ENCODE measurements around the gene RILPL2. TPM values are rescaled to one million over a fixed set of nuclear protein-coding genes. Genes with fewer than 3 reads are reported as not detected.

Gene RILPL2
- total and polyA plus RNA-seq, 2 of the 13 experiments (the other 11 are each of a cell fraction or from before 2014, with no cell fraction given): 2.7 to 8.1 TPM

GRCh38 chr12:123457980-123458779, 21.7 kb upstream of the RILPL2 start, which contains the start of gene SNRNP35 (continued):
- TF ChIP-seq GATA4 (IDR thresholded peaks at IDR 0.05; ENCODE audit: borderline replicate concordance, low read depth) (peak; percentile 43; the same call in 1 of the 2 replicates), LCORL (IDR thresholded peaks at IDR 0.05) (no peak), LCORL (CRISPR knock-in tag; IDR thresholded peaks at IDR 0.05) (peak; percentile 88), HMG20B (CRISPR knock-in tag; conservative IDR thresholded peaks at IDR 0.05) (peak; percentile 56; the same call in 1 of the 2 replicates), ZGPAT (CRISPR knock-in tag; IDR thresholded peaks at IDR 0.05) (peak; percentile 75), XBP1 (CRISPR knock-in tag; IDR thresholded peaks at IDR 0.05) (no peak), MAFK (conservative IDR thresholded peaks at IDR 0.05 in 1 of 2, IDR thresholded peaks at IDR 0.05 in 1 of 2; ENCODE audit: low read length in 2 of 2) (no peak), ZNF496 (CRISPR knock-in tag; IDR thresholded peaks at IDR 0.05; ENCODE audit: insufficient replicate concordance) (no peak), ZKSCAN1 (IDR thresholded peaks at IDR 0.05; ENCODE audit: low read length) (no peak), GPN1 (CRISPR knock-in tag; IDR thresholded peaks at IDR 0.05; ENCODE audit: borderline replicate concordance) (0 out of 2 replicates have a peak, but pooled peaks have one; percentile 75), ZC3H4 (CRISPR knock-in tag; IDR thresholded peaks at IDR 0.05; ENCODE audit: borderline replicate concordance) (no peak), RFX5 (IDR thresholded peaks at IDR 0.05; ENCODE audit: low read depth, low read length) (no peak), ZNF800 (CRISPR knock-in tag; IDR thresholded peaks at IDR 0.05) (0 out of 2 replicates have a peak, but pooled peaks have one; percentile 29), DR1 (CRISPR knock-in tag; IDR thresholded peaks at IDR 0.05) (peak; percentile 60; the same call in 1 of the 2 replicates), ZNF530 (CRISPR knock-in tag; IDR thresholded peaks at IDR 0.05; ENCODE audit: low read depth) (no peak), KAT2B (IDR thresholded peaks at IDR 0.05; ENCODE audit: borderline replicate concordance, low read depth, low read length) (no peak), SRF (IDR thresholded peaks at IDR 0.05; ENCODE audit: low read depth, low read length) (no peak), ZNF253 (CRISPR knock-in tag; IDR thresholded peaks at IDR 0.05; ENCODE audit: borderline replicate concordance) (no peak; the same call in 1 of the 2 replicates), KDM6A (CRISPR knock-in tag; IDR thresholded peaks at IDR 0.05; ENCODE audit: low read depth) (no peak), ZNF558 (CRISPR knock-in tag; IDR thresholded peaks at IDR 0.05; ENCODE audit: borderline replicate concordance) (peak; percentile 22; the same call in 1 of the 2 replicates), ZNF510 (CRISPR knock-in tag; IDR thresholded peaks at IDR 0.05; ENCODE audit: low read depth) (no peak), ZNF788 (CRISPR knock-in tag; IDR thresholded peaks at IDR 0.05; ENCODE audit: borderline replicate concordance) (peak; percentile 91; the same call in 1 of the 2 replicates), ZNF34 (CRISPR knock-in tag; IDR thresholded peaks at IDR 0.05; ENCODE audit: borderline replicate concordance) (no peak), TMF1 (CRISPR knock-in tag; IDR thresholded peaks at IDR 0.05; ENCODE audit: low read depth) (0 out of 2 replicates have a peak, but pooled peaks have one; percentile 63)

Measured in HepG2 (cell line).